Prostate gland (tissue), 2 donors: Measurements from ENCODE around the gene BIRC3. TPM values are rescaled to one million over a fixed set of nuclear protein-coding genes. Genes with fewer than 3 reads are reported as not detected.

Experiments used
- DNase-seq: peaks from one replicate; pipeline ENCODE4 v3.0.0-alpha.2; 2019; ENCODE audit warnings: low spot score
- H3K27ac ChIP-seq, 2 donors: fragments of 200-600 bp; sonication (generic); 2 replicates each; pipeline ENCODE4 v1.5.1; 2017 to 2019
- H3K27me3 ChIP-seq: fragments of 200-600 bp; sonication (generic); replicated peaks from 2 replicates; pipeline ENCODE4 v1.5.1; 2019; ENCODE audit not compliant: insufficient read depth
- H3K36me3 ChIP-seq, 2 donors: fragments of 200-600 bp; sonication (generic); 1 replicate in 1 of 2; 2 replicates in 1 of 2; pipeline versions ENCODE4 v1.5.1 to v1.8.1; 2017 to 2019
- H3K4me1 ChIP-seq: fragments of 200-600 bp; sonication (generic); replicated peaks from 2 replicates; pipeline ENCODE4 v1.5.1; 2019
- H3K4me3 ChIP-seq, 2 donors: fragments of 200-600 bp; sonication (generic); 2 replicates each; pipeline ENCODE4 v1.5.1; 2017 to 2019
- H3K9me3 ChIP-seq: fragments of 200-600 bp; sonication (generic); 2 replicates; pipeline ENCODE4 v1.5.1; 2017
- CTCF ChIP-seq, 4 experiments: fragments of 200-600 bp in 2 of 4; fragments of 450-650 bp in 2 of 4; sonication (generic) in 2 of 4; IDR thresholded peaks; 1 replicate in 3 of 4; 2 replicates in 1 of 4; pipeline ENCODE4 v1.5.1; 2016 to 2019; ENCODE audit warnings: antibody characterized with exemption in 4 of 4, mild to moderate bottlenecking in 2 of 4, moderate library complexity in 2 of 4
- POLR2A ChIP-seq: fragments of 450-650 bp; IDR thresholded peaks from one replicate; pipeline ENCODE4 v1.6.1; 2016; ENCODE audit warnings: antibody characterized with exemption, mild to moderate bottlenecking
- POLR2AphosphoS5 ChIP-seq: sonication (generic); formaldehyde crosslinking; IDR thresholded peaks from one replicate; pipeline ENCODE4 v1.6.1; 2017; ENCODE audit warnings: antibody characterized with exemption
- whole genome bisulfite sequencing: methylation state at CpG from one replicate; pipeline ENCODE4 v1.1.5; 2018; 5-methylcytosine and 5-hydroxymethylcytosine counted together
- intact Hi-C: fragments of 100-400 bp; cut with DNase I; formaldehyde crosslinking; loops from one replicate; pipeline ENCODE4 v1.14.2; 2022
- total RNA-seq, 2 donors: library from RNA; depleted of rRNA; stranded (reverse); fragments of >200 nt; gene quantifications; one replicate each; pipeline ENCODE4 v1.1.0, GENCODE V29; 2016

The BIRC3 gene
- total RNA-seq, 2 donors from 2014 or later: 5.2 to 9.2 TPM

DNA sequence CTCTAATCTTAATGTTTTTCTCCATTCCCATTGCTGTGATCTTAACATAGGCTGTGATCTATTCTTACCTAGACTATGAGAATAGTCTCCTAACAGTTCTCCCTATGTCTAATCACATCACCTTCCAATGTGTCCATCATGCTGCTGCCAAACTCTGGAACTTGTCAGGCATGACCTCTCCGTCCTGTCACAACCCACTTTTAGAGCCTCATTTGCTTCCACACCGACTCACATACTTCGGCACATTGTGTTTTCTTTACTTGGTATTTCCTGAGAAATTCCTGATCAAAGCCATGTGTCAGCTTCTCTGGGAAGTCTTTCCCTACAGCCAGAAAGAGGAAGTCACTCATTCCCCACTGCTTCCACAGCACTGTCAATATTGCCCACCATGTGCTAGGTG lies 40.5 kb upstream of the BIRC3 start:
- H3K4me1 ChIP-seq: no peaks in the 10 kb centered on the region
- no peak for DNase-seq
- intact Hi-C loops: loop anchor here (10.0 kb wide), 2 partner anchors 362 to 412 kb away; partner anchors contain the start of genes ANGPTL5 and CEP126
- no peaks in the 10 kb centered on the region for H3K36me3 ChIP-seq
- no peak overlapping the region for H3K27ac ChIP-seq
- no peak overlapping the region for H3K4me3 ChIP-seq
- no peak for TF ChIP-seq POLR2AphosphoS5
- TF ChIP-seq POLR2A: no peak
- no peak for TF ChIP-seq CTCF (IDR thresholded peaks at IDR 0.05)
- 74% methylated on average over 3 of the region's 3 CpGs for WGBS
- H3K27me3 ChIP-seq: no peaks in the 10 kb centered on the region
- H3K9me3 ChIP-seq: no peaks in the 10 kb centered on the region

- 5% methylated on average over 13 of the region's 13 CpGs for WGBS
- Histone ChIP-seq H3K9me3 (no peaks in the 10 kb centered on the region), H3K36me3 (no peaks in the 10 kb centered on the region), H3K4me1 (no peaks in the 10 kb centered on the region), H3K27ac (peak overlapping the region in 1 of 2 donors; percentile 21), H3K27me3 (no peaks in the 10 kb centered on the region), H3K4me3 (no peak overlapping the region)
- TF ChIP-seq CTCF (IDR thresholded peaks at IDR 0.05) (peak in 1 of 4 experiments; percentile 11), POLR2AphosphoS5 (peak; percentile 83), POLR2A (no peak)
- DNase-seq: peak; percentile 49
- intact Hi-C loops: loop anchor here (10.0 kb wide), 2 partner anchors 365 to 415 kb away; partner anchors contain the start of genes ANGPTL5 and CEP126
These were observed 37.6 kb upstream of the BIRC3 start for GRCh38 chr11:102279641-102280170.

DNA sequence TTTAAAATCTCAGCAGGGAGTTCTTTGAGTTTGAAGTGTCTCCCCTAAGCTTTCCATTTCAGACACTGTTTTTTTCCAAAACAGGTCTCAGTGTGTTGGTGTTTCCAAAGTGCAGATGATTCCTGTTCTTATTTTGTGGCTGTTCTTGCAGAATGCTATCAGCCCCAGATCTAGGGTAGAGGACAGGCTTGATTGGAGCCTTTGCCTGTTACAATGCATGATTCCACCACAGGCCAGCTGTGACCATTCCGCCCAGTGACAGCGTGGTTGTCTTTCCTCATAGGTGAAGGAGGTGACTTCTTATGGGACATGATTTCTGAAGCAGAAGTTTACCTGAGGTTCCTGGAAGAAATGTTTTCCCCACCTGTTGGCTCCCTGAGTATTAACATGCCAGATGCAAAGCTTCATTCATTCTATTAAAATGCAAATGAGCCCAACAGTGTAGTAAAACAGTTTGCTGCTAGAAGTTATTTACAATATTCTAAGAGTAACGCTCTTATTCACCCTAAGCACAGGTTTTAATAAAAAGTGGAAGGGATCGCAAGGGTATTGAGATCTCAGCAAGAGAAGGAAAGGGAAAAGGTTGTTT lies 36.9 kb upstream of the BIRC3 start:
- Histone ChIP-seq H3K9me3 (no peaks in the 10 kb centered on the region), H3K27ac (no peak overlapping the region), H3K36me3 (no peaks in the 10 kb centered on the region), H3K4me1 (no peaks in the 10 kb centered on the region), H3K4me3 (no peak overlapping the region), H3K27me3 (no peaks in the 10 kb centered on the region)
- no peak for TF ChIP-seq POLR2AphosphoS5
- no peak for TF ChIP-seq POLR2A
- TF ChIP-seq CTCF (IDR thresholded peaks at IDR 0.05): no peak
- WGBS: 53% methylated on average over 4 of the region's 4 CpGs
- DNase-seq: no peak
- intact Hi-C loops: no loop called here

GRCh38 chr11:102283116-102283485 lies 34.2 kb upstream of the BIRC3 start:
- 97% methylated on average over 1 of the region's 1 CpG for WGBS
- TF ChIP-seq POLR2AphosphoS5 (no peak), CTCF (IDR thresholded peaks at IDR 0.05) (no peak), POLR2A (no peak)
- intact Hi-C loops: no loop called here

DNA sequence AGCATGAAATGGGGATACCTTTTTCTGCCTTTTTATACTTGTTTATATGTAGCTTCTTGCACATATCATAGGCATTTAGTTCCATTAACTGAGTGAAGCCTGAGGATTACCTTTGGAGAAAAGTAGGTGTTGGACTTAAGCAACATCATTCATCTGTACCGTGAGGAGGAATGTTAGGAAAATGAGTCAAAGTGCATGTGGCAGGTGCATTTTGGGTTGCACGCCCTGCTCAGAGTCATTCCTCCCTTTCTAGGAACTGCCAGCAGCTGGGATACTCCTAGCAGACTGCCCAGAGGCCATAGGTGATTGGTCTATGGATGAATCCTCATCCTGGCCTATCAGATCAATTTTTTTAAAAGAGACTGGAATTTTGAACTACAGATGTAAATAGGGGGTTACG lies 33.3 kb upstream of the BIRC3 start:
- Histone ChIP-seq H3K4me1 (no peaks in the 10 kb centered on the region), H3K9me3 (no peaks in the 10 kb centered on the region), H3K36me3 (no peaks in the 10 kb centered on the region), H3K27me3 (no peaks in the 10 kb centered on the region), H3K27ac (no peak overlapping the region), H3K4me3 (no peak overlapping the region)
- no peak for TF ChIP-seq POLR2AphosphoS5
- 92% methylated on average over 3 of the region's 3 CpGs for WGBS
- no peak for DNase-seq
- intact Hi-C loops: no loop called here

More at GRCh38 chr11:102283116-102283485, 34.2 kb upstream of the BIRC3 start:
- Histone ChIP-seq H3K27me3 (no peaks in the 10 kb centered on the region), H3K36me3 (no peaks in the 10 kb centered on the region), H3K27ac (no peak overlapping the region), H3K4me3 (no peak overlapping the region), H3K4me1 (no peaks in the 10 kb centered on the region), H3K9me3 (no peaks in the 10 kb centered on the region)
- no peak for DNase-seq
